GM23338 (cell line): ENCODE measurements around the gene SIRPB1. TPM values are rescaled to one million over a fixed set of nuclear protein-coding genes. Genes with fewer than 3 reads are reported as not detected.

Experiments used
- ATAC-seq: fragments of 200-7000 bp; cut with Tn5 transposase; 3 replicates; pipeline ENCODE4 v1.9.1; 2020
- DNase-seq: peaks from one replicate; pipeline ENCODE4 v3.0.0-alpha.2; 2015; ENCODE audit warnings: low spot score
- H2AFZ ChIP-seq: fragments of 200-600 bp; sonication (generic); 2 replicates; pipeline ENCODE4 v1.8.0; 2016; ENCODE audit warnings: antibody characterized with exemption, mild to moderate bottlenecking, moderate library complexity
- H3F3A ChIP-seq: fragments of 200-600 bp; sonication (generic); replicated peaks from 2 replicates; pipeline ENCODE4 v1.8.0; 2017; ENCODE audit warnings: antibody characterized with exemption, mixed run types, low read depth
- H3K27ac ChIP-seq: fragments of 200-600 bp; sonication (generic); 2 replicates; pipeline ENCODE4 v1.6.1; 2016; ENCODE audit warnings: low read depth
- H3K27me3 ChIP-seq: fragments of 200-600 bp; sonication (generic); 2 replicates; pipeline ENCODE4 v1.8.0; 2016; ENCODE audit warnings: mild to moderate bottlenecking, mixed run types, moderate library complexity; ENCODE audit not compliant: insufficient read depth
- H3K36me3 ChIP-seq: fragments of 200-600 bp; sonication (generic); 2 replicates; pipeline ENCODE4 v1.8.0; 2016; ENCODE audit warnings: mild to moderate bottlenecking; ENCODE audit not compliant: insufficient read depth
- H3K4me1 ChIP-seq: fragments of 200-600 bp; sonication (generic); 2 replicates; pipeline ENCODE4 v1.8.0; 2016; ENCODE audit warnings: mild to moderate bottlenecking, moderate library complexity; ENCODE audit not compliant: insufficient read depth
- H3K4me2 ChIP-seq: fragments of 200-600 bp; sonication (generic); 2 replicates; pipeline ENCODE4 v1.7.1; 2017; ENCODE audit warnings: mixed run types
- H3K4me3 ChIP-seq: fragments of 200-600 bp; sonication (generic); 2 replicates; pipeline ENCODE4 v1.6.1; 2016; ENCODE audit warnings: mixed run types
- H3K79me2 ChIP-seq: fragments of 200-600 bp; sonication (generic); replicated peaks from 2 replicates; pipeline ENCODE4 v1.8.0; 2017; ENCODE audit warnings: mild to moderate bottlenecking; ENCODE audit not compliant: insufficient read depth
- H3K9me2 ChIP-seq: fragments of 200-600 bp; sonication (generic); 2 replicates; pipeline ENCODE4 v1.8.0; 2017; ENCODE audit not compliant: insufficient read depth
- H4K20me1 ChIP-seq: fragments of 200-600 bp; sonication (generic); replicated peaks from 2 replicates; pipeline ENCODE4 v1.8.0; 2017; ENCODE audit warnings: mild to moderate bottlenecking; ENCODE audit not compliant: insufficient read depth
- H3K27ac Mint-ChIP-seq: 2 replicates; pipeline ENCODE4 v1.8.0; 2020; ENCODE audit warnings: inconsistent platforms, mild to moderate bottlenecking, moderate library complexity, mixed read lengths
- H3K27me3 Mint-ChIP-seq: 3 replicates; pipeline ENCODE4 v1.8.0; 2022; ENCODE audit warnings: low read depth, mild to moderate bottlenecking, moderate library complexity, mixed read lengths, inconsistent platforms; ENCODE audit not compliant: insufficient read depth, poor library complexity
- H3K36me3 Mint-ChIP-seq: 3 replicates; pipeline ENCODE4 v1.8.0; 2021; ENCODE audit warnings: low read depth, mild to moderate bottlenecking, inconsistent platforms, moderate library complexity, mixed read lengths
- H3K4me1 Mint-ChIP-seq: 3 replicates; pipeline ENCODE4 v1.8.0; 2020; ENCODE audit warnings: mild to moderate bottlenecking, inconsistent platforms, mixed read lengths
- H3K4me3 Mint-ChIP-seq: 3 replicates; pipeline ENCODE4 v1.8.0; 2021; ENCODE audit warnings: moderate library complexity, mild to moderate bottlenecking, inconsistent platforms, mixed read lengths
- H3K9me3 Mint-ChIP-seq: 3 replicates; pipeline ENCODE4 v1.8.0; 2020; ENCODE audit warnings: moderate library complexity, mild to moderate bottlenecking, inconsistent platforms, mixed read lengths
- CTCF ChIP-seq, 2 experiments: fragments of 200-600 bp in 1 of 2; sonication (generic) in 1 of 2; conservative IDR thresholded peaks; 2 replicates each; pipeline versions ENCODE4 v1.5.1 to v1.6.1; 2016 to 2017; ENCODE audit warnings: antibody characterized with exemption in 2 of 2, low read depth in 2 of 2, mild to moderate bottlenecking in 2 of 2, moderate library complexity in 1 of 2
- ETS1 ChIP-seq: IDR thresholded peaks from 2 replicates; pipeline ENCODE4 v1.6.1; 2016; ENCODE audit warnings: antibody characterized with exemption
- EZH2 ChIP-seq: fragments of 200-600 bp; sonication (generic); IDR thresholded peaks from one replicate; pipeline ENCODE4 v1.8.0; 2017; ENCODE audit warnings: antibody characterized with exemption, mild to moderate bottlenecking, low read depth; ENCODE audit not compliant: unreplicated experiment
- EZH2phosphoT487 ChIP-seq: fragments of 200-600 bp; sonication (generic); IDR thresholded peaks from one replicate; pipeline ENCODE4 v1.8.1; 2018; ENCODE audit warnings: antibody characterized with exemption; ENCODE audit not compliant: unreplicated experiment
- JUNB ChIP-seq: IDR thresholded peaks from one replicate; pipeline ENCODE4 v1.6.1; 2016; ENCODE audit warnings: antibody characterized with exemption; ENCODE audit not compliant: unreplicated experiment
- NANOG ChIP-seq: IDR thresholded peaks from 2 replicates; pipeline ENCODE4 v1.6.1; 2016; ENCODE audit warnings: antibody characterized with exemption, borderline replicate concordance
- POLR2AphosphoS5 ChIP-seq: IDR thresholded peaks from 2 replicates; pipeline ENCODE4 v1.6.1; 2016; ENCODE audit warnings: antibody characterized with exemption, low read depth
- REST ChIP-seq: IDR thresholded peaks from one replicate; pipeline ENCODE4 v1.6.1; 2018; ENCODE audit warnings: antibody characterized with exemption; ENCODE audit not compliant: unreplicated experiment
- STAT1 ChIP-seq: IDR thresholded peaks from one replicate; pipeline ENCODE4 v1.6.1; 2016; ENCODE audit warnings: antibody characterized with exemption; ENCODE audit not compliant: unreplicated experiment
- ZNF114 ChIP-seq: fragments of 250-450 bp; sonication (Bioruptor Pico); IDR thresholded peaks from 2 replicates; pipeline ENCODE4 v1.5.0; 2020; ENCODE audit warnings: mild to moderate bottlenecking, moderate library complexity
- ZNF462 ChIP-seq: fragments of 250-450 bp; sonication (Bioruptor Pico); IDR thresholded peaks from 2 replicates; pipeline ENCODE4 v1.5.0; 2020; ENCODE audit warnings: mild to moderate bottlenecking, moderate library complexity
- polyA plus RNA-seq: library from polyadenylated mRNA; unstranded; fragments of >200 nt; fragmentation: Nextera tagmentation; extraction: Ambion mirVana; gene quantifications from 2 replicates; pipeline ENCODE4 v1.2.1, GENCODE V29; 2016
- total RNA-seq: library from RNA; depleted of rRNA; stranded (reverse); fragments of >200 nt; shearing (Covaris generic); gene quantifications from 2 replicates; pipeline ENCODE4 v1.2.3, GENCODE V29; 2014

Gene SIRPB1
- total and polyA plus RNA-seq, 2 experiments from 2014 or later, result not detected

GRCh38 chr20:1622450-1622849 is 2.6 kb upstream of the SIRPB1 start:
- no peak overlapping the region for H3K27ac Mint-ChIP-seq
- peaks cover 5% of the 10 kb centered on the region; the same call in 1 of the 3 replicates for H3K9me3 Mint-ChIP-seq
- Histone ChIP-seq H3K9me2 (peaks cover 8% of the 10 kb centered on the region), H3F3A (no peaks in the 10 kb centered on the region), H2AFZ (no peak overlapping the region), H3K4me2 (no peak overlapping the region), H3K4me3 (no peak overlapping the region), H3K36me3 (no peaks in the 10 kb centered on the region), H4K20me1 (0 out of 2 replicates have a peak, but pooled peaks cover 1% of the 10 kb centered on the region), H3K4me1 (peaks cover 4% of the 10 kb centered on the region; the same call in 1 of the 2 replicates), H3K27ac (no peak overlapping the region), H3K27me3 (no peaks in the 10 kb centered on the region), H3K79me2 (no peaks in the 10 kb centered on the region)
- ATAC-seq (no peak), DNase-seq (no peak)
- TF ChIP-seq POLR2AphosphoS5, result no peak
- no peak for TF ChIP-seq CTCF (conservative IDR thresholded peaks at IDR 0.05; ENCODE audit: low read depth in 2 of 2)
- TF ChIP-seq ZNF462, result no peak
- no peak for TF ChIP-seq EZH2phosphoT487
- TF ChIP-seq ETS1, result no peak
- no peak for TF ChIP-seq STAT1
- TF ChIP-seq NANOG, result no peak
- TF ChIP-seq EZH2, result no peak
- no peak for TF ChIP-seq REST
- no peak for TF ChIP-seq ZNF114 (CRISPR knock-in tag)
- no peak for TF ChIP-seq JUNB
- peaks cover 2% of the 10 kb centered on the region for H3K27me3 Mint-ChIP-seq
- H3K4me3 Mint-ChIP-seq, result no peak overlapping the region
- H3K36me3 Mint-ChIP-seq, result no peaks in the 10 kb centered on the region
- H3K4me1 Mint-ChIP-seq, result peaks cover 18% of the 10 kb centered on the region
